H9 (cell line): ENCODE data around the gene PRMT7. TPM values are rescaled to one million over a fixed set of nuclear protein-coding genes. Genes with fewer than 3 reads are reported as not detected.

ENCODE experiments used
- DNase-seq: peaks from one replicate; pipeline ENCODE4 v3.0.0-alpha.2; 2017
- H2AFZ ChIP-seq: one replicate; pipeline ENCODE4 v1.6.1; 2013; ENCODE audit warnings: mild to moderate bottlenecking, low read length, control low read depth, moderate library complexity
- H2AK5ac ChIP-seq: 2 replicates; pipeline ENCODE4 v1.6.1; 2013; ENCODE audit warnings: low read length, control low read depth, mixed read lengths; ENCODE audit not compliant: insufficient read length
- H2BK120ac ChIP-seq: one replicate; pipeline ENCODE4 v1.6.1; 2013; ENCODE audit warnings: low read depth, mild to moderate bottlenecking, low read length, control low read depth, inconsistent platforms; ENCODE audit not compliant: poor library complexity, severe bottlenecking
- H2BK12ac ChIP-seq: 2 replicates; pipeline ENCODE4 v1.6.1; 2013; ENCODE audit warnings: low read length, control low read depth, mixed read lengths, low read depth; ENCODE audit not compliant: insufficient read length
- H2BK15ac ChIP-seq: 2 replicates; pipeline ENCODE4 v1.6.1; 2013; ENCODE audit warnings: low read depth, low read length, control low read depth
- H2BK20ac ChIP-seq: one replicate; pipeline ENCODE4 v1.6.1; 2013; ENCODE audit warnings: low read depth, mild to moderate bottlenecking, low read length, control low read depth, inconsistent platforms; ENCODE audit not compliant: poor library complexity, severe bottlenecking
- H2BK5ac ChIP-seq: 2 replicates; pipeline ENCODE4 v1.6.1; 2013; ENCODE audit warnings: low read length, control low read depth, mixed read lengths; ENCODE audit not compliant: insufficient read length
- H3K14ac ChIP-seq: 2 replicates; pipeline ENCODE4 v1.6.1; 2013; ENCODE audit warnings: low read length, control low read depth; ENCODE audit not compliant: insufficient read depth
- H3K18ac ChIP-seq: 2 replicates; pipeline ENCODE4 v1.6.1; 2013; ENCODE audit warnings: low read depth, mild to moderate bottlenecking, mixed read lengths, low read length, control low read depth; ENCODE audit not compliant: insufficient read length
- H3K23ac ChIP-seq: 2 replicates; pipeline ENCODE4 v1.6.1; 2013; ENCODE audit warnings: low read length, control low read depth, mixed read lengths, low read depth; ENCODE audit not compliant: insufficient read length
- H3K23me2 ChIP-seq: 2 replicates; pipeline ENCODE4 v1.6.1; 2013; ENCODE audit warnings: low read depth, mild to moderate bottlenecking, mixed read lengths, low read length, control low read depth; ENCODE audit not compliant: insufficient read length, poor library complexity, severe bottlenecking
- H3K27ac ChIP-seq: 2 replicates; pipeline ENCODE4 v1.5.1; 2013; ENCODE audit warnings: low read length, control low read depth, mixed read lengths, low read depth; ENCODE audit not compliant: insufficient read length
- H3K27me3 ChIP-seq: 2 replicates; pipeline ENCODE4 v1.6.1; 2013; ENCODE audit warnings: low read length, control low read depth, inconsistent platforms; ENCODE audit not compliant: insufficient read depth
- H3K4ac ChIP-seq: 2 replicates; pipeline ENCODE4 v1.6.1; 2013; ENCODE audit warnings: low read depth, mild to moderate bottlenecking, control low read depth, inconsistent platforms, low read length, moderate library complexity
- H3K4me1 ChIP-seq: 2 replicates; pipeline ENCODE4 v1.6.1; 2013; ENCODE audit warnings: low read length, control low read depth, inconsistent platforms; ENCODE audit not compliant: insufficient read depth
- H3K4me2 ChIP-seq: 2 replicates; pipeline ENCODE4 v1.6.1; 2013; ENCODE audit warnings: low read length, control low read depth, mixed read lengths; ENCODE audit not compliant: insufficient read length, insufficient read depth
- H3K56ac ChIP-seq: 2 replicates; pipeline ENCODE4 v1.6.1; 2013; ENCODE audit warnings: low read depth, mild to moderate bottlenecking, mixed read lengths, low read length, control low read depth; ENCODE audit not compliant: insufficient read length
- H3K79me1 ChIP-seq: 2 replicates; pipeline ENCODE4 v1.6.1; 2013; ENCODE audit warnings: low read depth, mild to moderate bottlenecking, moderate library complexity, low read length, control low read depth, inconsistent platforms; ENCODE audit not compliant: insufficient read depth, poor library complexity, severe bottlenecking
- H3K79me2 ChIP-seq: 2 replicates; pipeline ENCODE4 v1.6.1; 2013; ENCODE audit warnings: low read length, control low read depth, inconsistent platforms; ENCODE audit not compliant: insufficient read depth
- H3K9ac ChIP-seq: 2 replicates; pipeline ENCODE4 v1.6.1; 2013; ENCODE audit warnings: low read length, control low read depth, mixed read lengths; ENCODE audit not compliant: insufficient read length; ENCODE audit errors: extremely low read depth
- H3K9me3 ChIP-seq: one replicate; pipeline ENCODE4 v1.6.1; 2013; ENCODE audit warnings: low read depth, low read length, inconsistent platforms; ENCODE audit not compliant: control insufficient read depth
- H3T11ph ChIP-seq: one replicate; pipeline ENCODE4 v1.6.1; 2013; ENCODE audit warnings: mild to moderate bottlenecking, low read length, control low read depth, inconsistent platforms
- H4K20me1 ChIP-seq: one replicate; pipeline ENCODE4 v1.6.1; 2013; ENCODE audit not compliant: control insufficient read depth, insufficient read length, insufficient read depth
- H4K5ac ChIP-seq: 2 replicates; pipeline ENCODE4 v1.6.1; 2013; ENCODE audit warnings: low read depth, mild to moderate bottlenecking, mixed read lengths, low read length, control low read depth; ENCODE audit not compliant: insufficient read length
- H4K8ac ChIP-seq: replicated peaks from 2 replicates; pipeline ENCODE4 v1.6.1; 2013; ENCODE audit warnings: low read length, control low read depth, mixed read lengths, low read depth; ENCODE audit not compliant: insufficient read length
- H4K91ac ChIP-seq: 2 replicates; pipeline ENCODE4 v1.6.1; 2013; ENCODE audit warnings: low read depth, mild to moderate bottlenecking, moderate library complexity, mixed read lengths, low read length, control low read depth; ENCODE audit not compliant: insufficient read length
- H3K27ac Mint-ChIP-seq, 3 experiments: 2 replicates in 2 of 3; 3 replicates in 1 of 3; pipeline ENCODE4 v1.8.0; 2020 to 2021; ENCODE audit warnings: mixed read lengths in 3 of 3, mild to moderate bottlenecking in 1 of 3, moderate library complexity in 1 of 3
- H3K27me3 Mint-ChIP-seq: 2 replicates; pipeline ENCODE4 v1.8.0; 2021; ENCODE audit warnings: low read depth, mild to moderate bottlenecking, moderate library complexity, mixed read lengths
- H3K36me3 Mint-ChIP-seq, 3 experiments: 2 replicates in 2 of 3; 3 replicates in 1 of 3; pipeline ENCODE4 v1.8.0; 2020 to 2021; ENCODE audit warnings: low read depth in 3 of 3, mixed read lengths in 3 of 3; ENCODE audit not compliant: insufficient read depth in 1 of 3
- H3K4me1 Mint-ChIP-seq, 2 experiments: 2 replicates each; pipeline ENCODE4 v1.8.0; 2020; ENCODE audit warnings: mixed read lengths in 2 of 2
- H3K4me3 Mint-ChIP-seq, 2 experiments: 2 replicates in 1 of 2; 3 replicates in 1 of 2; pipeline ENCODE4 v1.8.0; 2020 to 2021; ENCODE audit warnings: mild to moderate bottlenecking in 2 of 2, mixed read lengths in 2 of 2, moderate library complexity in 1 of 2
- H3K9me3 Mint-ChIP-seq, 2 experiments: 2 replicates in 1 of 2; 3 replicates in 1 of 2; pipeline ENCODE4 v1.8.0; 2020; ENCODE audit warnings: mild to moderate bottlenecking in 2 of 2, mixed read lengths in 2 of 2, moderate library complexity in 1 of 2
- CTCF ChIP-seq: fragments of 200-600 bp; sonication (generic); conservative IDR thresholded peaks from 3 replicates; pipeline ENCODE4 v1.8.0; 2021; ENCODE audit warnings: antibody characterized with exemption, mild to moderate bottlenecking
- WGBS: extraction: QIAGEN DNeasy Blood & Tissue Kit; methylation state at CpG from one replicate; pipeline ENCODE4 v1.1.7; 2013; ENCODE audit warnings: missing lambda C conversion rate, low lambda C conversion rate, mixed read lengths; ENCODE audit not compliant: insufficient read length; ENCODE audit errors: extremely low coverage; 5-methylcytosine and 5-hydroxymethylcytosine counted together
- total RNA-seq: library from RNA; stranded (reverse); gene quantifications from 2 replicates; pipeline ENCODE4 v1.2.1, GENCODE V29; 2021

Gene PRMT7
- total RNA-seq, 1 experiment from 2014 or later: 56.6 TPM

- no CpG with 5 or more reads among the region's 6 CpGs for WGBS
- no peak overlapping the region for H3K27ac Mint-ChIP-seq
- H3K4me2 ChIP-seq: no peak overlapping the region
- H3K4me1 ChIP-seq: peaks cover 16% of the 10 kb centered on the region; the same call in 1 of the 2 replicates
- H4K5ac ChIP-seq: no peak overlapping the region
- no peak overlapping the region for H2AK5ac ChIP-seq
- no peak overlapping the region for H3K14ac ChIP-seq
- H3K4ac ChIP-seq: no peak overlapping the region
- H3K79me1 ChIP-seq: no peaks in the 10 kb centered on the region
- no peaks in the 10 kb centered on the region for H3K23me2 ChIP-seq
- H2BK15ac ChIP-seq: no peak overlapping the region
- no peak overlapping the region for H4K8ac ChIP-seq
- no peak overlapping the region for H3K23ac ChIP-seq
- no peaks in the 10 kb centered on the region for H3K79me2 ChIP-seq
- no peak for DNase-seq
- H3K4me1 Mint-ChIP-seq: peaks cover 64 to 65% of the 10 kb centered on the region in 2 experiments
- no peak overlapping the region for H3K9ac ChIP-seq
- H2AFZ ChIP-seq: no peak overlapping the region
- H3K56ac ChIP-seq: no peak overlapping the region
- H3K27me3 Mint-ChIP-seq: peaks cover 1% of the 10 kb centered on the region; the same call in 1 of the 2 replicates
- no peaks in the 10 kb centered on the region; a peak in 1 of 5 replicates for H3K9me3 Mint-ChIP-seq
- H4K20me1 ChIP-seq: no peaks in the 10 kb centered on the region
- no peak for TF ChIP-seq CTCF
- no peaks in the 10 kb centered on the region for H3K9me3 ChIP-seq
- no peak overlapping the region for H2BK120ac ChIP-seq
- no peak overlapping the region for H3K27ac ChIP-seq
- H3T11ph ChIP-seq: no peak overlapping the region
- H3K36me3 Mint-ChIP-seq: no peaks in the 10 kb centered on the region; a peak in 1 of 7 replicates
- H3K27me3 ChIP-seq: no peaks in the 10 kb centered on the region
- no peak overlapping the region for H2BK12ac ChIP-seq
- H2BK20ac ChIP-seq: no peak overlapping the region
- H3K4me3 Mint-ChIP-seq: no peak overlapping the region
- H4K91ac ChIP-seq: no peak overlapping the region
- no peak overlapping the region for H2BK5ac ChIP-seq
- no peak overlapping the region for H3K18ac ChIP-seq
These were observed 74.6 kb downstream of the PRMT7 start for GRCh38 chr16:68385371-68385770.
